GM23338 (cell line): ENCODE data around the gene TRIM61. TPM values are rescaled to one million over a fixed set of nuclear protein-coding genes. Genes with fewer than 3 reads are reported as not detected.

ENCODE experiments used
- CREB1 ChIP-seq: fragments of 250-450 bp; sonication (Bioruptor Pico); IDR thresholded peaks from 2 replicates; pipeline ENCODE4 v1.5.0; 2020; ENCODE audit warnings: low read depth, mild to moderate bottlenecking, moderate library complexity
- CTCF ChIP-seq, 2 experiments: fragments of 200-600 bp in 1 of 2; sonication (generic) in 1 of 2; conservative IDR thresholded peaks; 2 replicates each; pipeline versions ENCODE4 v1.5.1 to v1.6.1; 2016 to 2017; ENCODE audit warnings: antibody characterized with exemption in 2 of 2, low read depth in 2 of 2, mild to moderate bottlenecking in 2 of 2, moderate library complexity in 1 of 2
- ETS1 ChIP-seq: IDR thresholded peaks from 2 replicates; pipeline ENCODE4 v1.6.1; 2016; ENCODE audit warnings: antibody characterized with exemption
- EZH2 ChIP-seq: fragments of 200-600 bp; sonication (generic); IDR thresholded peaks from one replicate; pipeline ENCODE4 v1.8.0; 2017; ENCODE audit warnings: antibody characterized with exemption, mild to moderate bottlenecking, low read depth; ENCODE audit not compliant: unreplicated experiment
- EZH2phosphoT487 ChIP-seq: fragments of 200-600 bp; sonication (generic); IDR thresholded peaks from one replicate; pipeline ENCODE4 v1.8.1; 2018; ENCODE audit warnings: antibody characterized with exemption; ENCODE audit not compliant: unreplicated experiment
- JUNB ChIP-seq: IDR thresholded peaks from one replicate; pipeline ENCODE4 v1.6.1; 2016; ENCODE audit warnings: antibody characterized with exemption; ENCODE audit not compliant: unreplicated experiment
- STAT1 ChIP-seq: IDR thresholded peaks from one replicate; pipeline ENCODE4 v1.6.1; 2016; ENCODE audit warnings: antibody characterized with exemption; ENCODE audit not compliant: unreplicated experiment
- ZNF114 ChIP-seq: fragments of 250-450 bp; sonication (Bioruptor Pico); IDR thresholded peaks from 2 replicates; pipeline ENCODE4 v1.5.0; 2020; ENCODE audit warnings: mild to moderate bottlenecking, moderate library complexity
- ZNF331 ChIP-seq: fragments of 250-450 bp; sonication (Bioruptor Pico); IDR thresholded peaks from 2 replicates; pipeline ENCODE4 v1.5.0; 2020; ENCODE audit warnings: low read depth, mild to moderate bottlenecking, moderate library complexity
- ZNF462 ChIP-seq: fragments of 250-450 bp; sonication (Bioruptor Pico); IDR thresholded peaks from 2 replicates; pipeline ENCODE4 v1.5.0; 2020; ENCODE audit warnings: mild to moderate bottlenecking, moderate library complexity
- polyA plus RNA-seq: library from polyadenylated mRNA; unstranded; fragments of >200 nt; fragmentation: Nextera tagmentation; extraction: Ambion mirVana; gene quantifications from 2 replicates; pipeline ENCODE4 v1.2.1, GENCODE V29; 2016
- total RNA-seq: library from RNA; depleted of rRNA; stranded (reverse); fragments of >200 nt; shearing (Covaris generic); gene quantifications from 2 replicates; pipeline ENCODE4 v1.2.3, GENCODE V29; 2014

TRIM61 gene
- total and polyA plus RNA-seq, 2 experiments from 2014 or later: 0.38 TPM; not detected in 1

GRCh38 chr4:164926301-164926700 lies 51.2 kb downstream of the TRIM61 start (continued):
- TF ChIP-seq ZNF462 (CRISPR knock-in tag) (no peak), CREB1 (no peak), ETS1 (no peak), ZNF331 (CRISPR knock-in tag) (no peak), EZH2 (no peak), EZH2phosphoT487 (no peak), JUNB (no peak), ZNF114 (no peak), CTCF (conservative IDR thresholded peaks at IDR 0.05; ENCODE audit: low read depth in 2 of 2) (no peak), STAT1 (no peak)
